Type B pancreatic cell (in vitro differentiated cells): Measurements from ENCODE around the gene FILIP1. TPM values are rescaled to one million over a fixed set of nuclear protein-coding genes. Genes with fewer than 3 reads are reported as not detected.
A peak's percentile ranks its signal among the peaks of the same experiment; 100 is the strongest.

Experiments
- DNase-seq: peaks from one replicate; pipeline ENCODE4 v3.0.0; 2021; ENCODE audit warnings: mixed read lengths; ENCODE audit not compliant: unreplicated experiment; ENCODE audit errors: extremely low spot score
- H3K27ac Mint-ChIP-seq: 2 replicates; pipeline ENCODE4 v1.8.0; 2021; ENCODE audit warnings: mild to moderate bottlenecking, mixed read lengths
- H3K27me3 Mint-ChIP-seq: 2 replicates; pipeline ENCODE4 v1.8.0; 2021; ENCODE audit warnings: mixed read lengths
- H3K36me3 Mint-ChIP-seq: 2 replicates; pipeline ENCODE4 v1.8.0; 2021; ENCODE audit warnings: mixed read lengths
- H3K4me1 Mint-ChIP-seq: one replicate; pipeline ENCODE4 v1.8.0; 2021; ENCODE audit warnings: mixed read lengths; ENCODE audit not compliant: unreplicated experiment
- H3K4me3 Mint-ChIP-seq: 2 replicates; pipeline ENCODE4 v1.8.0; 2021; ENCODE audit warnings: mild to moderate bottlenecking, mixed read lengths
- H3K9me3 Mint-ChIP-seq: 2 replicates; pipeline ENCODE4 v1.8.0; 2021; ENCODE audit warnings: mixed read lengths
- total RNA-seq: library from RNA; stranded (reverse); gene quantifications from 2 replicates; pipeline ENCODE4 v1.2.1, GENCODE V29; 2021; ENCODE audit warnings: low replicate concordance
- TF ChIP-seq, protein P1 (sequence below): fragments of 200-600 bp; sonication (generic); conservative IDR thresholded peaks from 2 replicates; pipeline ENCODE4 v1.5.0; 2021; ENCODE audit warnings: antibody characterized with exemption, mild to moderate bottlenecking

Gene FILIP1
- total RNA-seq, 1 donor from 2014 or later: 5.0 TPM

DNA sequence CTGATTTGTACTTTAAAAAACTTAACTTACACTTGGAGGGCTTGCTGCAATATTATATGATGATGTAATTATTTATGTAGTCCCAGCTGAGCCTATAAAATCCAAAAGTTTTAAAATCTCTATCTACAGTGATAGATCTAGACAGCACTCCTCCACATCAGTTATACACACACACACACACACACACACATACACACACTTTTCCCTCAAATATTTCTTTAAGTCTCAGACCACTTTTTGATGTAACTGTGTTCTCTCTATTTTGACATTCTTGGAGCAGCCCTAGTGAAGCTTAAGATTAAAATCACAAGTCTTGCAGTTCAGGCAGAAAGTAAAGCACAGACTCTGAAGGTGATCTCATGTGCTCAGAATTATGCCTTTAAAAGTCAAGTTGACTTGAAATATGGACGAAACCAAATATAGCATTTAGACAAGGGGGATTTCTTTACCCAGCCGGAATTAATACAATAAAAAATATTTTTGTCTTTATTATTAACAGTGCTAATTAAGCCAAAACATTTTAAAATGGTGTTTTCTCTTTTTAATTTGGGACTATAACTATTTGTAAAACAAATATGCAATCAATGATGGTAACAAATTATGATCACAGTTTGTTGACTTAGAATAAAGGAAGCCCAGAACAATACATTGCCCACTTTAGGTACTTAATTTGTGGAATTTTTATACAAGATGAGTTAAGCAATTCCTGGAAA is 145.5 kb downstream of the FILIP1 start:
- TF ChIP-seq, protein P1, sequence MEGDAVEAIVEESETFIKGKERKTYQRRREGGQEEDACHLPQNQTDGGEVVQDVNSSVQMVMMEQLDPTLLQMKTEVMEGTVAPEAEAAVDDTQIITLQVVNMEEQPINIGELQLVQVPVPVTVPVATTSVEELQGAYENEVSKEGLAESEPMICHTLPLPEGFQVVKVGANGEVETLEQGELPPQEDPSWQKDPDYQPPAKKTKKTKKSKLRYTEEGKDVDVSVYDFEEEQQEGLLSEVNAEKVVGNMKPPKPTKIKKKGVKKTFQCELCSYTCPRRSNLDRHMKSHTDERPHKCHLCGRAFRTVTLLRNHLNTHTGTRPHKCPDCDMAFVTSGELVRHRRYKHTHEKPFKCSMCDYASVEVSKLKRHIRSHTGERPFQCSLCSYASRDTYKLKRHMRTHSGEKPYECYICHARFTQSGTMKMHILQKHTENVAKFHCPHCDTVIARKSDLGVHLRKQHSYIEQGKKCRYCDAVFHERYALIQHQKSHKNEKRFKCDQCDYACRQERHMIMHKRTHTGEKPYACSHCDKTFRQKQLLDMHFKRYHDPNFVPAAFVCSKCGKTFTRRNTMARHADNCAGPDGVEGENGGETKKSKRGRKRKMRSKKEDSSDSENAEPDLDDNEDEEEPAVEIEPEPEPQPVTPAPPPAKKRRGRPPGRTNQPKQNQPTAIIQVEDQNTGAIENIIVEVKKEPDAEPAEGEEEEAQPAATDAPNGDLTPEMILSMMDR: no peak
- no peaks in the 10 kb centered on the region for H3K36me3 Mint-ChIP-seq
- no peaks in the 10 kb centered on the region for H3K27me3 Mint-ChIP-seq
- peak overlapping the region; percentile 19 for H3K4me3 Mint-ChIP-seq
- peaks cover 30% of the 10 kb centered on the region for H3K4me1 Mint-ChIP-seq
- no peak for DNase-seq
- peak overlapping the region; percentile 37 for H3K27ac Mint-ChIP-seq
- H3K9me3 Mint-ChIP-seq: no peaks in the 10 kb centered on the region

DNA sequence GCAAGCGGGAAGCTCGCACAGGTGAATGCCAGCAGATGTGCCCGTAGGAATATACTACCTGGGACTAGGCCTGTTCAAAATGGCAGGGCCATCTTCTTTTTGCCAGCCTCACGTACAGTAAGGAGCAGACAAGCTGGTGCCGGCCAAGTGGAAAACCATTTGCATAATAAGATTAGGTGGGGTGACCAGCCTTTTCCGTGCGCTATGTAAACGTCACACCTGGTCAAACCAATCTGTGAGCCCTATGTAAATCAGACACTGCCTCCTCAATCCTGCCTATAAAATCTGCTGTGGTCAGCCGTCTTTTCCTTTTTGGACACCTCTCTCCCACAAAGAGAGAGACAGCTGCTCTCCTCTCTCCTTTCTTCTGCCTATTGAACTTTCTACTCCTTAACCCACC is 148.2 kb downstream of the FILIP1 start:
- TF ChIP-seq, protein P1: no peak
- H3K4me1 Mint-ChIP-seq: peaks cover 22% of the 10 kb centered on the region
- H3K27ac Mint-ChIP-seq: no peak overlapping the region
- H3K36me3 Mint-ChIP-seq: no peaks in the 10 kb centered on the region
- no peak overlapping the region for H3K4me3 Mint-ChIP-seq
- no peaks in the 10 kb centered on the region for H3K9me3 Mint-ChIP-seq
- DNase-seq: no peak
- no peaks in the 10 kb centered on the region for H3K27me3 Mint-ChIP-seq

DNA sequence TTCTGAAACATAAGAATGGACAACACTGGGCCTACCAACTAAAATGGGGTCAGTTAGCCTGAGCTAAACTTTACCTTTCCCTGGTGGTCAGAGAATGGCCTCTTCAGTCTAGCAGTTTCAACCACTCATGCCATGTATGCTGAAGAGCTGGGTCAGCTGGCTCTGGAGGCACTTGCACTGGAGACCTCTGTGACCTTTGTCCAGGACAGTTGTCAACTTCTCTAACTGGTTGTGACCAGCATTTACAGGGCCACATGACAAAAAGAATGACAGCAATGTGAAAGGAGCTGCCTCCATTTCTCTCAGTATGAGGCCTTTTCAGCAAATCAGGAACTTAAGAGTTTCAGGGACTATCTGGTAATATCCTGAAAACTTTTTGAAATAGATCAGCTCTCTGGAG is 149.1 kb downstream of the FILIP1 start:
- DNase-seq: no peak

DNA sequence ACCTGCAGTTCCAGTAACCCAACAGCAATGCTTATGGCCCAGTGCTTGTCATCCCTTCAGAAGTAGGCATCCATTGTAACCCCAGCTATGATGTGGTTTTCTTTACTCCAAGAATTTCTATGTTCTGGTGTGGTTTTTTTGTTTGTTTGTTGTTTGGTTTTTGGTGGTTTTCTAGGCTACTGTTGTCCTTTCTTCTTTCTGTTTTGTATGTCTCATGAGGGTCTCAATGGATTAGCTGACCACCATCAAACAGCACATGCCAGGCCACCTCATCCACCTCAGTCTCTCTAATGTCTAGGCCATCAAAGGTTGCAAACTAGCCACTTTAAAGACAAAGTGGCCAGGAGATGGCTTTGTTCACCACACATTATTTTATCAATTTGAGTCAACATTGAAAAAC is 149.6 kb downstream of the FILIP1 start:
- Mint-ChIP-seq H3K27ac (no peak overlapping the region), H3K4me1 (peaks cover 15% of the 10 kb centered on the region), H3K4me3 (no peak overlapping the region), H3K9me3 (no peaks in the 10 kb centered on the region), H3K36me3 (no peaks in the 10 kb centered on the region), H3K27me3 (no peaks in the 10 kb centered on the region)
- TF ChIP-seq, protein P1: no peak
- no peak for DNase-seq

More for the DNA sequence above, 149.1 kb downstream of the FILIP1 start:
- Mint-ChIP-seq H3K4me3 (no peak overlapping the region), H3K27me3 (no peaks in the 10 kb centered on the region), H3K4me1 (peaks cover 17% of the 10 kb centered on the region), H3K9me3 (no peaks in the 10 kb centered on the region), H3K27ac (no peak overlapping the region), H3K36me3 (no peaks in the 10 kb centered on the region)
- TF ChIP-seq, protein P1: no peak

DNA sequence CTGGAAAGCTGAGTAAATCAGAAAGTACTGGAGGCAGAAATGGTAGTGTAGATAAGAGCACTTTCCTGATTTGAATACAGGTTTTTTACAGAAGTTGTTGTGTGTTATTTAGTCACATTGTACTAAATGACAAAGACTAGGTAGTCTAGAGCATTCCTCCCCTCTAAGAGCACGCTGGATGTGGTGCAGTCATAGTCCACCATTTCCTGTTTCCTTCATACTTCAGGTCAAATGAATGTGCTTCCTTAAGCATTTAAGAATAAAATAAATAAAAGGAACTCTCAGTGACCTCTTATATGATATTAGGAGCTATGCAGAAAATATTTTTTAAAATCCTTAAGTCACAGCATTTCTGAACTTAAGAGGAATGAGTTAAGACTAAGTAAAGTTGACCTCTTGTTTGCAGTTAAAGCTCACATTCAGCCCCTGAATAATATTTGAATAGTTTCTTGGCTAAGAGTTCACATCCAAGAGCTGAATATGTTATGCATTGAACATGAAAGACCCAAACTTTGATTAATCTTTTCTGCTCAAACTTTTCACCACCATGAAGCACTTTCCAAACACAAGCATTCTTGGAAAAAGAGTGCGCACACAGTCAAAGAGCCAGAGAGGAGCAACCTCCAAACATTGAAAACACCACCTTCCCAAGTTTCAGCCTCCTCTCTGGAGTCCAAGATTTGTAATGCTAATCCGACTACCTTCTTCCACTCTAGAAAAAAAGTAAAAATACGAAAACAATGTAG is 155.6 kb downstream of the FILIP1 start:
- Mint-ChIP-seq H3K36me3 (no peaks in the 10 kb centered on the region), H3K27me3 (no peaks in the 10 kb centered on the region), H3K9me3 (no peaks in the 10 kb centered on the region), H3K4me3 (no peak overlapping the region), H3K27ac (peak overlapping the region; percentile 22), H3K4me1 (peaks cover 24% of the 10 kb centered on the region)
- DNase-seq: no peak
- TF ChIP-seq, protein P1: no peak
